Measurements from ENCODE around the gene PSG3.
"Not testable (repeated sequence)": the region's sequence is repeated elsewhere in the genome, so short reads cannot be mapped to it uniquely, and the experiment has no call there.

GRCh38 chr19:42737581-42738011 is 2.7 kb downstream of the PSG3 start:
- TF ChIP-seq CTCF (IDR thresholded peaks at IDR 0.05); EZH2 (IDR thresholded peaks at IDR 0.05; ENCODE audit: borderline replicate concordance, insufficient read depth, low read depth, low read length, poor library complexity, severe bottlenecking): not testable (repeated sequence)

Measured in B cell (primary cell).